NCI-H2227 treated with DMSO at 0.1 percent for 48 hours (cell line): ENCODE data around the gene TMEM254.
"Not testable (repeated sequence)": the region's sequence is repeated elsewhere in the genome, so short reads cannot be mapped to it uniquely, and the experiment has no call there.

ENCODE experiments used
- DNase-seq: peaks from one replicate; lab custom pipeline; 2025; lab: John Stamatoyannopoulos, UW

Gene TMEM254

GRCh38 chr10:80133687-80134086, 55.2 kb downstream of the TMEM254 start:
- DNase-seq: not testable (repeated sequence)

GRCh38 chr10:80136134-80136571, 57.7 kb downstream of the TMEM254 start:
- no peak for DNase-seq

- DNase-seq: no peak
Measured at GRCh38 chr10:80137031-80137862, 58.8 kb downstream of the TMEM254 start.

GRCh38 chr10:80137920-80138319, 59.5 kb downstream of the TMEM254 start:
- no peak for DNase-seq

- DNase-seq: no peak
Measured at GRCh38 chr10:80139265-80139664, 60.8 kb downstream of the TMEM254 start.

- no peak for DNase-seq
Measured at GRCh38 chr10:80140251-80140650, 61.8 kb downstream of the TMEM254 start.

- DNase-seq: no peak
Measured at GRCh38 chr10:80141696-80142460, 63.4 kb downstream of the TMEM254 start.
